K562 (cell line): Measurements from ENCODE around the gene FIBP. TPM values are rescaled to one million over a fixed set of nuclear protein-coding genes. Genes with fewer than 3 reads are reported as not detected.

Source experiments
- ATAC-seq: fragments of 200-7000 bp; cut with Tn5 transposase; 3 replicates; pipeline ENCODE4 v1.9.1; 2020; ENCODE audit warnings: moderate library complexity
- BruUV-seq: library from RNA; stranded (reverse); fragments of 400-500 nt; replicated peaks from 2 replicates; lab custom pipeline; 2021; lab: Mats Ljungman, UMichigan
- CTCF ChIA-PET: fragments of 300-600 bp; formaldehyde crosslinking; extraction: SDS; loops from one replicate; lab custom pipeline; 2021; ENCODE audit warnings: low intra/inter-chr PET ratio; lab: Yijun Ruan, JAX
- POLR2A ChIA-PET: fragments of 300-600, 350-650 bp; sonication (Branson Sonifier 250); formaldehyde crosslinking; extraction: SDS; loops from one replicate; lab custom pipeline; 2021; ENCODE audit warnings: antibody characterized with exemption, inconsistent platforms; lab: Yijun Ruan, JAX
- DNase-seq, 4 experiments: peaks; one replicate each; pipeline versions ENCODE4 v3.0.0 to v3.0.0-alpha.2; 2011 to 2018; ENCODE audit warnings: low spot score in 3 of 4, mixed read lengths in 3 of 4; ENCODE audit errors: extremely low read depth in 1 of 4
- FAIRE-seq: peaks from 2 replicates; lab custom pipeline; 2011; peaks lifted over from hg19 to GRCh38; lab: Jason Lieb, UNC
- H2AFZ ChIP-seq: 2 replicates; pipeline ENCODE4 v1.6.0; 2011; ENCODE audit warnings: low read depth, low read length, control low read depth, inconsistent platforms
- H3K27ac ChIP-seq: fragments of 200-600 bp; 3 replicates; pipeline ENCODE4 v1.8.0; 2011; ENCODE audit warnings: low read depth, mild to moderate bottlenecking, control low read depth, inconsistent platforms, low read length, moderate library complexity, mixed read lengths; ENCODE audit errors: extremely low read depth
- H3K27me3 ChIP-seq, 2 experiments: fragments of 300-600 bp in 1 of 2; 2 replicates in 1 of 2; 3 replicates in 1 of 2; pipeline versions ENCODE4 v1.6.0 to v1.8.0; 2011; ENCODE audit warnings: inconsistent platforms in 2 of 2, low read length in 2 of 2, mild to moderate bottlenecking in 1 of 2, mixed read lengths in 1 of 2, moderate library complexity in 1 of 2; ENCODE audit not compliant: control insufficient read depth in 2 of 2, insufficient read depth in 2 of 2
- H3K36me3 ChIP-seq: fragments of 300-600 bp; 3 replicates; pipeline ENCODE4 v1.8.0; 2011; ENCODE audit warnings: mild to moderate bottlenecking, low read length, inconsistent platforms; ENCODE audit not compliant: control insufficient read depth, insufficient read depth
- H3K4me1 ChIP-seq, 2 experiments: fragments of 200-600 bp in 1 of 2; replicated peaks in 1 of 2; 2 replicates in 1 of 2; 3 replicates in 1 of 2; pipeline versions ENCODE4 v1.5.1 to v1.8.0; 2011; ENCODE audit warnings: inconsistent platforms in 2 of 2, low read length in 2 of 2, mild to moderate bottlenecking in 1 of 2, mixed read lengths in 1 of 2, moderate library complexity in 1 of 2; ENCODE audit not compliant: control insufficient read depth in 2 of 2, insufficient read depth in 2 of 2
- H3K4me2 ChIP-seq: 2 replicates; pipeline ENCODE4 v1.6.1; 2011; ENCODE audit warnings: low read length, control low read depth, inconsistent platforms, mixed read lengths; ENCODE audit not compliant: insufficient read depth
- H3K4me3 ChIP-seq: fragments of 200-600 bp; sonication (generic), shearing (Covaris generic); 2 replicates; pipeline ENCODE4 v1.5.1; 2016; ENCODE audit warnings: control low read depth, inconsistent platforms
- H3K79me2 ChIP-seq: fragments of 200-600 bp; 3 replicates; pipeline ENCODE4 v1.8.0; 2011; ENCODE audit warnings: low read length, inconsistent platforms; ENCODE audit not compliant: control insufficient read depth, insufficient read depth
- H3K9ac ChIP-seq, 2 experiments: 2 replicates each; pipeline versions ENCODE4 v1.6.0 to v1.6.1; 2011; ENCODE audit warnings: low read depth in 2 of 2, low read length in 2 of 2, control low read depth in 1 of 2, inconsistent platforms in 1 of 2, mild to moderate bottlenecking in 1 of 2, mixed read lengths in 1 of 2; ENCODE audit not compliant: insufficient read depth in 1 of 2
- H3K9me1 ChIP-seq: one replicate; pipeline ENCODE4 v1.6.0; 2011; ENCODE audit warnings: inconsistent platforms, mild to moderate bottlenecking, low read length, moderate library complexity; ENCODE audit not compliant: control insufficient read depth, insufficient read depth
- H3K9me3 ChIP-seq: replicated peaks from 2 replicates; pipeline ENCODE4 v1.5.1; 2011; ENCODE audit warnings: low read depth, low read length, inconsistent platforms; ENCODE audit not compliant: control insufficient read depth, insufficient read depth
- H4K20me1 ChIP-seq: replicated peaks from 2 replicates; pipeline ENCODE4 v1.6.1; 2011; ENCODE audit warnings: low read length, inconsistent platforms, mixed read lengths; ENCODE audit not compliant: control insufficient read depth, insufficient read depth
- BCOR ChIP-seq: fragments of 450-650 bp; IDR thresholded peaks from 2 replicates; pipeline ENCODE4 v1.6.1; 2016
- DIDO1 ChIP-seq: fragments of 450-650 bp; IDR thresholded peaks from 2 replicates; pipeline ENCODE4 v1.6.1; 2016; ENCODE audit warnings: low read depth, missing biosample characterization, missing genetic modification characterization
- FOXP1 ChIP-seq: sonication (generic); formaldehyde crosslinking; IDR thresholded peaks from 2 replicates; pipeline ENCODE4 v1.8.0; 2022; ENCODE audit warnings: mild to moderate bottlenecking, missing genetic modification reagents
- GATA2 ChIP-seq: sonication (generic); formaldehyde crosslinking; IDR thresholded peaks from 2 replicates; pipeline ENCODE4 v1.4.0; 2020; ENCODE audit warnings: mild to moderate bottlenecking, missing genetic modification reagents
- ILK ChIP-seq: fragments of 450-650 bp; IDR thresholded peaks from 2 replicates; pipeline ENCODE4 v1.6.1; 2016; ENCODE audit warnings: missing genetic modification characterization, low read depth, mild to moderate bottlenecking, missing compliant biosample characterization, moderate library complexity, borderline replicate concordance
- MAFG ChIP-seq: fragments of 450-650 bp; conservative IDR thresholded peaks from 2 replicates; pipeline ENCODE4 v1.6.1; 2016; ENCODE audit warnings: missing genetic modification characterization, missing compliant biosample characterization
- MED1 ChIP-seq: sonication (generic); formaldehyde crosslinking; IDR thresholded peaks from 2 replicates; pipeline ENCODE4 v1.8.1; 2023; ENCODE audit warnings: missing genetic modification reagents, borderline replicate concordance
- NCOA6 ChIP-seq: fragments of 450-650 bp; IDR thresholded peaks from 2 replicates; pipeline ENCODE4 v1.6.1; 2017; ENCODE audit warnings: mild to moderate bottlenecking
- NR1H2 ChIP-seq: sonication (generic); formaldehyde crosslinking; IDR thresholded peaks from 2 replicates; pipeline ENCODE4 v1.4.0; 2020; ENCODE audit warnings: mild to moderate bottlenecking, missing genetic modification reagents
- PTBP1 ChIP-seq: fragments of 200-400 bp; formaldehyde crosslinking; IDR thresholded peaks from 2 replicates; pipeline ENCODE4 v1.6.1; 2017; ENCODE audit warnings: low read depth, low read length
- RBFOX2 ChIP-seq: fragments of 200-400 bp; formaldehyde crosslinking; IDR thresholded peaks from 2 replicates; pipeline ENCODE4 v1.6.1; 2017; ENCODE audit warnings: low read depth, mild to moderate bottlenecking, low read length, moderate library complexity
- SLC30A9 ChIP-seq: fragments of 250-450 bp; sonication (Bioruptor Pico); IDR thresholded peaks from 2 replicates; pipeline ENCODE4 v1.8.0; 2022; ENCODE audit warnings: mild to moderate bottlenecking, moderate library complexity
- SMC3 ChIP-seq: conservative IDR thresholded peaks from 2 replicates; pipeline ENCODE4 v1.6.1; 2011; ENCODE audit warnings: low read depth, low read length, improper control_type of control experiment; ENCODE audit not compliant: insufficient read depth
- TCF7L2 ChIP-seq: fragments of 150-350 bp; IDR thresholded peaks from 2 replicates; pipeline ENCODE4 v1.6.1; 2016; ENCODE audit warnings: low read depth, mild to moderate bottlenecking, low read length, moderate library complexity
- U2AF2 ChIP-seq: fragments of 200-400 bp; formaldehyde crosslinking; optimal IDR thresholded peaks from 2 replicates; pipeline ENCODE3; 2017; ENCODE audit warnings: low read depth, mild to moderate bottlenecking, low read length
- ZNF140 ChIP-seq: fragments of 250-450 bp; sonication (Bioruptor Pico); IDR thresholded peaks from 2 replicates; pipeline ENCODE4 v1.8.0; 2021; ENCODE audit warnings: moderate library complexity, mild to moderate bottlenecking, inconsistent platforms
- ZNF3 ChIP-seq: fragments of 250-450 bp; sonication (Bioruptor Pico); IDR thresholded peaks from 2 replicates; pipeline ENCODE4 v1.5.0; 2021; ENCODE audit warnings: mild to moderate bottlenecking, moderate library complexity
- WGBS: fragments of 100-300 bp; shearing (Covaris generic); methylation state at CpG from one replicate; pipeline ENCODE4 v1.1.6; 2016; ENCODE audit warnings: low coverage, mixed read lengths; ENCODE audit not compliant: insufficient coverage; ENCODE audit errors: missing lambda C conversion rate; 5-methylcytosine and 5-hydroxymethylcytosine counted together
- in situ Hi-C: fragments of 300-500 bp; cut with MboI; formaldehyde crosslinking; loops from 4 replicates; pipeline ENCODE4 v1.15.0; 2018; ENCODE audit warnings: inconsistent platforms, mixed read lengths
- intact Hi-C: fragments of 100-400 bp; cut with micrococcal nuclease; formaldehyde crosslinking; loops from 2 replicates; pipeline ENCODE4 v1.14.2; 2022
- polyA plus RNA-seq, 8 experiments: library from polyadenylated mRNA; depleted of rRNA in 4 of 8; stranded (reverse) in 5 of 8; unstranded in 3 of 8; fragments of >200 nt; fragmentation: Nextera tagmentation in 2 of 8; fragmentation: Illumina TruSeq in 1 of 8; extraction: Ambion mirVana in 2 of 8; extraction: Trizol in 1 of 8; gene quantifications; 2 replicates each; pipeline versions ENCODE4 v1.2.1 to v1.2.3, GENCODE V29; 2011 to 2014; ENCODE audit warnings: inconsistent platforms in 1 of 8, missing spikeins in 1 of 8
- total RNA-seq, 7 experiments: library from RNA; depleted of rRNA in 6 of 7; stranded (reverse); fragments of >200 nt in 6 of 7; fragmentation: Illumina TruSeq in 2 of 7; extraction: Trizol in 2 of 7; gene quantifications; 2 replicates each; pipeline versions ENCODE4 v1.2.1 to v1.2.3, GENCODE V29; 2011 to 2021; ENCODE audit warnings: low replicate concordance in 1 of 7
- TF ChIP-seq, protein P1 (sequence below), 2 experiments: IDR thresholded peaks in 1 of 2; conservative IDR thresholded peaks in 1 of 2; 2 replicates each; pipeline ENCODE4 v1.6.1; 2016; ENCODE audit warnings: low read depth in 2 of 2, mild to moderate bottlenecking in 1 of 2, missing compliant biosample characterization in 1 of 2, missing genetic modification characterization in 1 of 2, moderate library complexity in 1 of 2
- TF ChIP-seq, protein P2 (sequence below): IDR thresholded peaks from 2 replicates; pipeline ENCODE4 v1.6.1; 2014; ENCODE audit warnings: antibody characterized with exemption

The FIBP gene
- total and polyA plus RNA-seq, 9 of the 15 experiments (the other 6 are each of a cell fraction or from before 2014, with no cell fraction given): 41.2 to 79.2 (median 48.6) TPM

DNA sequence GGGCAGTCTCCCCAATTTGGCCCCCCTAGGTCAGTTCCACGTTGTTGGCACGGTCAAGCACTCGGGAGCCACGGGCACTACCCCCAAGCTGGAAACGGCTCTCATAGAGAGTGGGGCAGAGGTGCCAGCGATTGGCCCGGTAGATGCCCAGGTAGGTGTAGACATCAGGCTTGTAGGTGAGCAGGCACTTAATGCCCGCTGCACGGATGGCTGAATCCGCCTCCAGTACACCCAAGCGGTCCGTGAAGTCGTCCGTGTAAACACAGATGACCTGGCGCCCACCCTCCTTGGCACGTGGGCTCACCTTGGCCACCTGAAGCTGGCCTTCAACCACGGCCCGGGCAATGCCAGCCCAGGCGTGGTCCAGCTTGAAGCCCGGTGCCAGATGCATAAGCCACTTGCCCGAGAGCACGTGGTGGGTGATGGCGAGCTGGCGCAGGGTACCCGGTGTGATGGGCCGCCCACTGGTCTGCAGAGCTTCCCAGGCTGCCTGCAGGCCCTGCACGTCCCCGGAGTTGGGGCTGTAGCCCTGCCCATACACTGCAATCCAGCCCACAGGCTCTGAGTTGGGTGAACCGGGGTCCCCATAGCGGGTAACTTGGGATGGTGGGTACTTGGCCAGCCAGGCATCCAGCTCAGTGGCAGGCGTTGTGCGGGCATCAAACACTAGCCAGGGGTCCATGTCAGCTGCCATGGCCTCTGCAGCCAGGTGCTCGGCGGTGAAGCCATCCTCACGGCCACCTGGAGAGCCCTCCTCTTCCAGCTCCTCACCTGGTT, 29.4 kb upstream of the FIBP start:
- TSS peak; percentile 75 for BruUV-seq
- H4K20me1 ChIP-seq: no peaks in the 10 kb centered on the region
- ChIA-PET CTCF (no interaction called here), POLR2A (interaction anchor here (0.7 to 2.1 kb wide), 10 partner anchors 8 to 248 kb away, joined by 3 to 12 read pairs (median 6); partner anchors contain the start of genes CCDC85B and FOSL1)
- H2AFZ ChIP-seq: no peak overlapping the region
- H3K36me3 ChIP-seq: peaks cover 25% of the 10 kb centered on the region; the same call in 1 of the 3 replicates
- in situ Hi-C loops: no loop called here
- peak overlapping the region; percentile 96 to 99 for H3K9ac ChIP-seq
- no peaks in the 10 kb centered on the region for H3K27me3 ChIP-seq
- FAIRE-seq (no peak), ATAC-seq (no peak), DNase-seq (no peak)
- H3K9me3 ChIP-seq: no peaks in the 10 kb centered on the region
- peak overlapping the region; percentile 98 for H3K4me3 ChIP-seq
- peaks cover 30 to 65% of the 10 kb centered on the region in 2 experiments for H3K4me1 ChIP-seq
- H3K4me2 ChIP-seq: peak overlapping the region; percentile 94
- no peaks in the 10 kb centered on the region for H3K9me1 ChIP-seq
- WGBS: 91% methylated on average over 33 of the region's 35 CpGs
- peak overlapping the region; percentile 95; the same call in 2 of the 3 replicates for H3K27ac ChIP-seq
- intact Hi-C loops: no loop called here
- H3K79me2 ChIP-seq: peaks cover 31% of the 10 kb centered on the region
- no peak for TF ChIP-seq ZNF3 (CRISPR knock-in tag)
- TF ChIP-seq U2AF2: no peak
- no peak for TF ChIP-seq SMC3
- TF ChIP-seq FOXP1 (CRISPR knock-in tag): 0 out of 2 replicates have a peak, but pooled peaks have one; percentile 8
- no peak for TF ChIP-seq MED1
- no peak for TF ChIP-seq PTBP1
- TF ChIP-seq BCOR: no peak
- TF ChIP-seq, protein P1, sequence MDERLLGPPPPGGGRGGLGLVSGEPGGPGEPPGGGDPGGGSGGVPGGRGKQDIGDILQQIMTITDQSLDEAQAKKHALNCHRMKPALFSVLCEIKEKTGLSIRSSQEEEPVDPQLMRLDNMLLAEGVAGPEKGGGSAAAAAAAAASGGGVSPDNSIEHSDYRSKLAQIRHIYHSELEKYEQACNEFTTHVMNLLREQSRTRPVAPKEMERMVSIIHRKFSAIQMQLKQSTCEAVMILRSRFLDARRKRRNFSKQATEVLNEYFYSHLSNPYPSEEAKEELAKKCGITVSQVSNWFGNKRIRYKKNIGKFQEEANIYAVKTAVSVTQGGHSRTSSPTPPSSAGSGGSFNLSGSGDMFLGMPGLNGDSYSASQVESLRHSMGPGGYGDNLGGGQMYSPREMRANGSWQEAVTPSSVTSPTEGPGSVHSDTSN (CRISPR knock-in tag; IDR thresholded peaks at IDR 0.05; ENCODE audit: low read depth): no peak
- TF ChIP-seq, protein P1 (tag; conservative IDR thresholded peaks at IDR 0.05; ENCODE audit: low read depth): no peak
- TF ChIP-seq, protein P2, sequence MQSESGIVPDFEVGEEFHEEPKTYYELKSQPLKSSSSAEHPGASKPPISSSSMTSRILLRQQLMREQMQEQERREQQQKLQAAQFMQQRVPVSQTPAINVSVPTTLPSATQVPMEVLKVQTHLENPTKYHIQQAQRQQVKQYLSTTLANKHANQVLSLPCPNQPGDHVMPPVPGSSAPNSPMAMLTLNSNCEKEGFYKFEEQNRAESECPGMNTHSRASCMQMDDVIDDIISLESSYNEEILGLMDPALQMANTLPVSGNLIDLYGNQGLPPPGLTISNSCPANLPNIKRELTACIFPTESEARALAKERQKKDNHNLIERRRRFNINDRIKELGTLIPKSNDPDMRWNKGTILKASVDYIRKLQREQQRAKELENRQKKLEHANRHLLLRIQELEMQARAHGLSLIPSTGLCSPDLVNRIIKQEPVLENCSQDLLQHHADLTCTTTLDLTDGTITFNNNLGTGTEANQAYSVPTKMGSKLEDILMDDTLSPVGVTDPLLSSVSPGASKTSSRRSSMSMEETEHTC: no peak
- TF ChIP-seq NR1H2 (CRISPR knock-in tag): no peak
- TF ChIP-seq TCF7L2: no peak
- no peak for TF ChIP-seq DIDO1 (tag)
- TF ChIP-seq SLC30A9 (CRISPR knock-in tag): no peak
- TF ChIP-seq MAFG (tag): no peak
- no peak for TF ChIP-seq ILK (tag)
- peak; percentile 66 for TF ChIP-seq RBFOX2
- no peak for TF ChIP-seq GATA2 (CRISPR knock-in tag)
- no peak for TF ChIP-seq ZNF140 (CRISPR knock-in tag)
- no peak for TF ChIP-seq NCOA6
